WTC11 (cell line): Measurements from ENCODE around the gene TEX50.
"Not testable (repeated sequence)": the region's sequence is repeated elsewhere in the genome, so short reads cannot be mapped to it uniquely, and the experiment has no call there.

Experiments used
- GABPB1 ChIP-seq: sonication (generic); formaldehyde crosslinking; IDR thresholded peaks from 2 replicates; pipeline ENCODE4 v1.8.1; 2023; ENCODE audit warnings: mild to moderate bottlenecking, missing genetic modification reagents
- GTF2I ChIP-seq: fragments of 250-450 bp; sonication (Bioruptor Pico); conservative IDR thresholded peaks from 2 replicates; pipeline ENCODE4 v1.4.0; 2021; ENCODE audit warnings: mild to moderate bottlenecking
- IRF1 ChIP-seq: sonication (generic); formaldehyde crosslinking; IDR thresholded peaks from 2 replicates; pipeline ENCODE4 v1.8.0; 2023; ENCODE audit warnings: missing genetic modification reagents
- JUN ChIP-seq: sonication (generic); formaldehyde crosslinking; IDR thresholded peaks from 2 replicates; pipeline ENCODE4 v1.8.0; 2023; ENCODE audit warnings: mild to moderate bottlenecking, missing genetic modification reagents
- NFATC4 ChIP-seq: fragments of 250-450 bp; sonication (Bioruptor Pico); IDR thresholded peaks from 2 replicates; pipeline ENCODE4 v1.9.0; 2021; ENCODE audit warnings: mild to moderate bottlenecking
- NR2C2 ChIP-seq: sonication (generic); formaldehyde crosslinking; IDR thresholded peaks from 2 replicates; pipeline ENCODE4 v1.8.0; 2022; ENCODE audit warnings: mild to moderate bottlenecking, missing genetic modification reagents
- NR3C1 ChIP-seq: sonication (generic); formaldehyde crosslinking; conservative IDR thresholded peaks from 2 replicates; pipeline ENCODE4 v1.8.1; 2023; ENCODE audit warnings: low read depth, mild to moderate bottlenecking, missing genetic modification reagents
- SP1 ChIP-seq: sonication (generic); formaldehyde crosslinking; conservative IDR thresholded peaks from 2 replicates; pipeline ENCODE4 v1.8.1; 2022; ENCODE audit warnings: missing genetic modification reagents
- TF ChIP-seq, protein P1 (sequence below): fragments of 200-600 bp; IDR thresholded peaks from 2 replicates; pipeline ENCODE4 v1.8.0; 2022; ENCODE audit warnings: antibody characterized with exemption

GRCh38 chr1:173637236-173638042 lies 2.3 kb downstream of the TEX50 start:
- not testable (repeated sequence) for TF ChIP-seq IRF1 (CRISPR knock-in tag); GTF2I (CRISPR knock-in tag); SP1; GABPB1; NFATC4 (CRISPR knock-in tag); NR3C1 (CRISPR knock-in tag); JUN; NR2C2 (CRISPR knock-in tag)
- TF ChIP-seq, protein P1, sequence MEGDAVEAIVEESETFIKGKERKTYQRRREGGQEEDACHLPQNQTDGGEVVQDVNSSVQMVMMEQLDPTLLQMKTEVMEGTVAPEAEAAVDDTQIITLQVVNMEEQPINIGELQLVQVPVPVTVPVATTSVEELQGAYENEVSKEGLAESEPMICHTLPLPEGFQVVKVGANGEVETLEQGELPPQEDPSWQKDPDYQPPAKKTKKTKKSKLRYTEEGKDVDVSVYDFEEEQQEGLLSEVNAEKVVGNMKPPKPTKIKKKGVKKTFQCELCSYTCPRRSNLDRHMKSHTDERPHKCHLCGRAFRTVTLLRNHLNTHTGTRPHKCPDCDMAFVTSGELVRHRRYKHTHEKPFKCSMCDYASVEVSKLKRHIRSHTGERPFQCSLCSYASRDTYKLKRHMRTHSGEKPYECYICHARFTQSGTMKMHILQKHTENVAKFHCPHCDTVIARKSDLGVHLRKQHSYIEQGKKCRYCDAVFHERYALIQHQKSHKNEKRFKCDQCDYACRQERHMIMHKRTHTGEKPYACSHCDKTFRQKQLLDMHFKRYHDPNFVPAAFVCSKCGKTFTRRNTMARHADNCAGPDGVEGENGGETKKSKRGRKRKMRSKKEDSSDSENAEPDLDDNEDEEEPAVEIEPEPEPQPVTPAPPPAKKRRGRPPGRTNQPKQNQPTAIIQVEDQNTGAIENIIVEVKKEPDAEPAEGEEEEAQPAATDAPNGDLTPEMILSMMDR, result not testable (repeated sequence)
